Activated B cell treated with CpG ODN at 0.5 μM for 24 hours (primary cell): ENCODE data around the gene TCF4. TPM values are rescaled to one million over a fixed set of nuclear protein-coding genes. Genes with fewer than 3 reads are reported as not detected.

Experiments used
- ATAC-seq: fragments of 200-7000 bp; cut with Tn5 transposase; one replicate; pipeline ENCODE4 v1.10.0; 2021; ENCODE audit warnings: low read depth, mild to moderate bottlenecking, moderate library complexity
- CTCF ChIA-PET: fragments of 350-600 bp; sonication (Branson Sonifier 250); formaldehyde crosslinking; loops from one replicate; lab custom pipeline; 2021; ENCODE audit warnings: antibody characterized with exemption; lab: Charles Lee
- POLR2A ChIA-PET: fragments of 350-600 bp; sonication (Branson Sonifier 250); formaldehyde crosslinking; loops from one replicate; lab custom pipeline; 2021; ENCODE audit warnings: antibody characterized with exemption; lab: Charles Lee
- DNase-seq: peaks from one replicate; pipeline ENCODE4 v3.0.0; 2022
- H3K27ac Mint-ChIP-seq: one replicate; pipeline ENCODE4 v1.8.0; 2020; ENCODE audit warnings: mixed read lengths
- H3K27me3 Mint-ChIP-seq: one replicate; pipeline ENCODE4 v1.8.0; 2021; ENCODE audit warnings: mixed read lengths
- H3K36me3 Mint-ChIP-seq: one replicate; pipeline ENCODE4 v1.8.0; 2021; ENCODE audit warnings: low read depth, mixed read lengths
- H3K4me1 Mint-ChIP-seq: one replicate; pipeline ENCODE4 v1.8.0; 2021; ENCODE audit warnings: mixed read lengths
- H3K4me3 Mint-ChIP-seq: one replicate; pipeline ENCODE4 v1.8.0; 2020; ENCODE audit warnings: mild to moderate bottlenecking, mixed read lengths
- H3K9me3 Mint-ChIP-seq: one replicate; pipeline ENCODE4 v1.8.0; 2020; ENCODE audit warnings: mixed read lengths
- CTCF ChIP-seq: fragments of 200-600 bp; IDR thresholded peaks from one replicate; pipeline ENCODE4 v1.8.0; 2022; ENCODE audit warnings: antibody characterized with exemption, mild to moderate bottlenecking
- intact Hi-C: fragments of 100-400 bp; cut with micrococcal nuclease; formaldehyde crosslinking; loops from one replicate; pipeline ENCODE4 v1.15.1; 2024
- total RNA-seq: library from RNA; stranded (reverse); gene quantifications from 2 replicates; pipeline ENCODE4 v1.2.3, GENCODE V29; 2022

The TCF4 gene
- total RNA-seq, 1 donor from 2014 or later = 270 TPM

DNA sequence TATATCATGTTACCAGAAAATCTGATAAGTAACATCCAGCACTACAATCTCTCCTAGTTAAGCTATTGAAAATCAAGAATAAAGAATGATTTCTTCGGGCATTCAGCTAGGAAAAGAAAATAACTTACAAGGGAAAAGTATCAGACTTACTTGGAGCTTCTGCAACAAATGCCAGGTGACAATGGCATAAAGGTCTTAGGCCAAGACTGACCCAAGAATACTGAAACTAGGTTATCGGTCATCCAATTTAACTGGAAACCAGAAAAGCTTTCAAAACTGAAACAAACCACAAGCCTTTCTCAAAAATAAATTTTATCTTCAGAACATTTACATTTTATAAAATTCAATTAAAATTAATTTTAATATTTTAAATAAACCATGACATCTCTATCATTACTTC, 414.7 kb downstream of the TCF4 start:
- Mint-ChIP-seq H3K27ac (no peak overlapping the region), H3K27me3 (peaks cover 1% of the 10 kb centered on the region), H3K9me3 (peaks cover 22% of the 10 kb centered on the region), H3K4me3 (no peak overlapping the region), H3K4me1 (no peaks in the 10 kb centered on the region), H3K36me3 (peaks cover 3% of the 10 kb centered on the region)
- intact Hi-C loops = no loop called here
- TF ChIP-seq CTCF = no peak
- DNase-seq (no peak), ATAC-seq (no peak)
- ChIA-PET CTCF (no interaction called here), POLR2A (no interaction called here)
